IMR-90 (cell line): ENCODE data around the gene PRKN. TPM values are rescaled to one million over a fixed set of nuclear protein-coding genes. Genes with fewer than 3 reads are reported as not detected.

ENCODE experiments used
- ATAC-seq: fragments of 200-7000 bp; cut with Tn5 transposase; 2 replicates; pipeline ENCODE4 v1.9.1; 2020; ENCODE audit warnings: low read depth, mild to moderate bottlenecking, moderate library complexity
- BruUV-seq: library from RNA; stranded (reverse); fragments of 400-500 nt; replicated peaks from 2 replicates; lab custom pipeline; 2021; lab: Mats Ljungman, UMichigan
- CTCF ChIA-PET: fragments of 300-600 bp; formaldehyde crosslinking; extraction: SDS; loops from one replicate; lab custom pipeline; 2021; ENCODE audit warnings: antibody characterized with exemption; lab: Yijun Ruan, JAX
- POLR2A ChIA-PET: fragments of 300-600 bp; sonication (Branson Sonifier 250); formaldehyde crosslinking; loops from one replicate; lab custom pipeline; 2022; ENCODE audit warnings: antibody characterized with exemption; ENCODE audit not compliant: unreplicated experiment; lab: Charles Lee
- DNase-seq: peaks from one replicate; pipeline ENCODE4 v3.0.0; 2013
- H2AFZ ChIP-seq: replicated peaks from 2 replicates; pipeline ENCODE3; 2013; ENCODE audit warnings: low read length, mild to moderate bottlenecking; ENCODE audit not compliant: poor library complexity
- H2AK5ac ChIP-seq: 2 replicates; pipeline ENCODE4 v1.6.1; 2013; ENCODE audit warnings: low read depth, low read length, inconsistent platforms
- H2AK9ac ChIP-seq: replicated peaks from 2 replicates; pipeline ENCODE3; 2013; ENCODE audit warnings: mild to moderate bottlenecking, low read depth, low read length, moderate library complexity; ENCODE audit not compliant: poor library complexity
- H2BK120ac ChIP-seq: 2 replicates; pipeline ENCODE4 v1.6.1; 2013; ENCODE audit warnings: low read depth, low read length, inconsistent platforms
- H2BK15ac ChIP-seq: 3 replicates; pipeline ENCODE4 v1.6.1; 2013; ENCODE audit warnings: low read depth, low read length, inconsistent platforms
- H2BK20ac ChIP-seq: 2 replicates; pipeline ENCODE4 v1.6.1; 2013; ENCODE audit warnings: low read depth, mild to moderate bottlenecking, inconsistent platforms, low read length, moderate library complexity
- H2BK5ac ChIP-seq: 2 replicates; pipeline ENCODE4 v1.6.1; 2013; ENCODE audit warnings: mild to moderate bottlenecking, low read depth, low read length, inconsistent platforms; ENCODE audit not compliant: poor library complexity, severe bottlenecking
- H3K14ac ChIP-seq: replicated peaks from 2 replicates; pipeline ENCODE4 v1.6.1; 2013; ENCODE audit warnings: low read depth, low read length, inconsistent platforms
- H3K18ac ChIP-seq: 2 replicates; pipeline ENCODE4 v1.6.1; 2013; ENCODE audit warnings: low read depth, low read length, control low read depth
- H3K23ac ChIP-seq: 2 replicates; pipeline ENCODE4 v1.6.1; 2013; ENCODE audit warnings: low read depth, low read length, inconsistent platforms
- H3K27ac ChIP-seq: 2 replicates; pipeline ENCODE4 v1.5.1; 2013; ENCODE audit warnings: mild to moderate bottlenecking, control low read depth, low read length; ENCODE audit not compliant: insufficient read depth
- H3K27me3 ChIP-seq: 2 replicates; pipeline ENCODE4 v1.6.1; 2013; ENCODE audit warnings: low read length; ENCODE audit not compliant: control insufficient read depth, insufficient read depth
- H3K36me3 ChIP-seq: 2 replicates; pipeline ENCODE4 v1.6.1; 2013; ENCODE audit warnings: low read length, mixed read lengths; ENCODE audit not compliant: control insufficient read depth, insufficient read depth
- H3K4ac ChIP-seq: 2 replicates; pipeline ENCODE4 v1.6.1; 2013; ENCODE audit warnings: low read depth, low read length, inconsistent platforms
- H3K4me1 ChIP-seq: 2 replicates; pipeline ENCODE4 v1.6.1; 2013; ENCODE audit warnings: low read length, mixed read lengths; ENCODE audit not compliant: control insufficient read depth, insufficient read depth
- H3K4me2 ChIP-seq: 2 replicates; pipeline ENCODE4 v1.6.1; 2013; ENCODE audit warnings: low read depth, mild to moderate bottlenecking, control low read depth, low read length, moderate library complexity
- H3K4me3 ChIP-seq: 2 replicates; pipeline ENCODE4 v1.5.1; 2013; ENCODE audit warnings: low read depth, mild to moderate bottlenecking, control low read depth, low read length, moderate library complexity; ENCODE audit not compliant: insufficient read depth
- H3K56ac ChIP-seq: 2 replicates; pipeline ENCODE4 v1.6.1; 2013; ENCODE audit warnings: low read length, inconsistent platforms; ENCODE audit not compliant: insufficient read depth; ENCODE audit errors: extremely low read depth
- H3K79me1 ChIP-seq, 2 experiments: 2 replicates each; pipeline ENCODE4 v1.6.1; 2013; ENCODE audit warnings: low read length in 2 of 2, inconsistent platforms in 1 of 2, low read depth in 1 of 2
- H3K9ac ChIP-seq: 2 replicates; pipeline ENCODE4 v1.6.1; 2013; ENCODE audit warnings: low read depth, low read length, control low read depth
- H3K9me1 ChIP-seq: 2 replicates; pipeline ENCODE4 v1.6.1; 2013; ENCODE audit warnings: low read length, inconsistent platforms; ENCODE audit not compliant: insufficient read depth
- H3K9me3 ChIP-seq: 2 replicates; pipeline ENCODE4 v1.6.1; 2013; ENCODE audit warnings: low read length; ENCODE audit not compliant: control insufficient read depth, insufficient read depth
- H4K20me1 ChIP-seq: 2 replicates; pipeline ENCODE4 v1.6.1; 2013; ENCODE audit warnings: low read length, inconsistent platforms; ENCODE audit not compliant: insufficient read depth
- H4K5ac ChIP-seq: 2 replicates; pipeline ENCODE4 v1.6.1; 2013; ENCODE audit warnings: mild to moderate bottlenecking, low read depth, low read length, control low read depth
- H4K8ac ChIP-seq, 2 experiments: 2 replicates each; pipeline ENCODE4 v1.6.1; 2013; ENCODE audit warnings: low read depth in 2 of 2, low read length in 2 of 2, control low read depth in 1 of 2, inconsistent platforms in 1 of 2
- H4K91ac ChIP-seq: 2 replicates; pipeline ENCODE4 v1.6.1; 2013; ENCODE audit warnings: low read depth, low read length, inconsistent platforms; ENCODE audit not compliant: insufficient read depth
- MAFK ChIP-seq: IDR thresholded peaks from 2 replicates; pipeline ENCODE4 v1.6.1; 2012; ENCODE audit warnings: low read depth, low read length, improper control_type of control experiment
- WGBS, 2 experiments: methylation state at CpG; one replicate each; pipeline versions ENCODE4 v1.1.5 to v1.1.7; 2013; ENCODE audit warnings: missing lambda C conversion rate in 2 of 2; ENCODE audit not compliant: insufficient read length in 1 of 2; ENCODE audit errors: extremely low coverage in 2 of 2; 5-methylcytosine and 5-hydroxymethylcytosine counted together
- dilution Hi-C: fragments of 300-500 bp; cut with HindIII; formaldehyde crosslinking; loops from one replicate; pipeline ENCODE4 v1.14.3; 2018; ENCODE audit warnings: low sequenced_read_pairs; ENCODE audit not compliant: unreplicated experiment
- in situ Hi-C: fragments of 300-500 bp; cut with MboI; formaldehyde crosslinking; loops from 3 replicates; pipeline ENCODE4 v1.14.3; 2019; ENCODE audit warnings: low sequenced_read_pairs, inconsistent platforms, mixed read lengths
- intact Hi-C: fragments of 100-400 bp; cut with micrococcal nuclease; formaldehyde crosslinking; loops from 2 replicates; pipeline ENCODE4 v1.10.0; 2022
- polyA plus RNA-seq, 3 experiments: library from polyadenylated mRNA; depleted of rRNA; stranded (reverse); fragments of >200 nt; gene quantifications; 2 replicates each; pipeline ENCODE4 v1.2.3, GENCODE V29; 2012; ENCODE audit warnings: low replicate concordance in 1 of 3
- total RNA-seq: library from RNA; depleted of rRNA; stranded (reverse); fragments of >200 nt; gene quantifications from 2 replicates; pipeline ENCODE4 v1.2.3, GENCODE V29; 2012

Gene PRKN
- total and polyA plus RNA-seq, 2 of the 4 experiments (the other 2 are of a cell fraction), result 0.15 to 0.18 TPM

DNA sequence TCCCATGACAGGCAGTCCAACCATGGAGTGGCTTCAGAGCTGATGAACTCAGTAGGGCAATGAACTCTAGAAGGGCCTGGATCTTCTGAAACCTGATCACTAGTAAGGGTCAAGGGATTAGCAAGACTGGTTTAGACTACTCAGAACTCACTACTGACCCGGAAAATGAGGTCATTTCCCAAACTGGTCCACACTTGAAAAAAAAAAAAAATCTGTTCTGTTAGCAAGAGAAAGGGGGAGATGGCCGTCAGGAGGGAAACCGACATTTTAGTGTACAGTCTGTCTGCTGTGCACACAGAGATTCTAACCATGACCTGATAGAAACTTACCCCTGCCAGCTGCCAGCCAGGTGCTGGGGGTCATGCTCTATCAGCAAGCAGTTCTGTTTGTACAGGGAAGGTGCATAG, 1191.3 kb downstream of the PRKN start:
- Histone ChIP-seq H4K20me1 (no peaks in the 10 kb centered on the region), H4K5ac (no peak overlapping the region), H3K14ac (no peak overlapping the region), H3K27me3 (no peaks in the 10 kb centered on the region), H4K91ac (no peak overlapping the region), H3K56ac (no peak overlapping the region), H3K79me1 (no peaks in the 10 kb centered on the region), H2AK9ac (no peak overlapping the region), H2BK20ac (no peak overlapping the region), H3K36me3 (no peaks in the 10 kb centered on the region), H2BK15ac (no peak overlapping the region), H2BK120ac (no peak overlapping the region), H3K23ac (no peak overlapping the region), H3K4me3 (no peak overlapping the region), H3K18ac (no peak overlapping the region), H3K4ac (no peak overlapping the region), H2BK5ac (no peak overlapping the region), H3K27ac (no peak overlapping the region), H3K4me2 (no peak overlapping the region), H3K9me1 (no peaks in the 10 kb centered on the region), H4K8ac (no peak overlapping the region), H3K4me1 (no peaks in the 10 kb centered on the region), H2AK5ac (no peak overlapping the region), H3K9ac (no peak overlapping the region), H2AFZ (no peak overlapping the region), H3K9me3 (peaks cover 22% of the 10 kb centered on the region)
- DNase-seq (no peak), ATAC-seq (no peak)
- BruUV-seq, result no TSS peak
- in situ Hi-C loops, result no loop called here
- dilution Hi-C loops, result no loop called here
- ChIA-PET CTCF (no interaction called here), POLR2A (no interaction called here)
- intact Hi-C loops, result no loop called here
- TF ChIP-seq MAFK, result no peak
- WGBS, 2 experiments, result no CpG with 5 or more reads among the region's 3 CpGs
